CD4-positive, alpha-beta T cell treated with Interleukin-12 subunit alpha and Interleukin-12 subunit beta, for 1 hour (primary cell): ENCODE data around the gene FABP7.
"Not testable (repeated sequence)": the region's sequence is repeated elsewhere in the genome, so short reads cannot be mapped to it uniquely, and the experiment has no call there.

Experiments used
- DNase-seq: peaks from one replicate; pipeline ENCODE4 v3.0.0-alpha.2; 2020

FABP7 gene

DNA sequence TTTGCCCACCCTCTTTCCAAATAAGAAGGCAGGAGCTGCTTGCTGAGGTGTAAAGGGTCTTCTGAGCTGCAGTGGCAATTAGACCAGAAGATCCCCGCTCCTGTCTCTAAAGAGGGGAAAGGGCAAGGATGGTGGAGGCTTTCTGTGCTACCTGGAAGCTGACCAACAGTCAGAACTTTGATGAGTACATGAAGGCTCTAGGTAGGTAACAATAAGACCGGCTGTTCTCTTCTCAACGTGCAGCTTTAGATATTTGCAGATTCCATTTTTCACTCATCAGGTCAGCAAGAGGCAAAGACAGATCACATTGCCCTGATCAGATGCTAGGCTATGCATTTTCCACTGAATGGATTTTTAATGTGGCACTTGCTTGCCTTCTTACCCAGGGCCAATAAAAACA, at the start of gene FABP7:
Gene FABP7 (plus strand): TSS at position 50 of the 400 bp plus-strand sequence. CDS start 79 bp downstream, at position 129.
- no peak for DNase-seq

DNA sequence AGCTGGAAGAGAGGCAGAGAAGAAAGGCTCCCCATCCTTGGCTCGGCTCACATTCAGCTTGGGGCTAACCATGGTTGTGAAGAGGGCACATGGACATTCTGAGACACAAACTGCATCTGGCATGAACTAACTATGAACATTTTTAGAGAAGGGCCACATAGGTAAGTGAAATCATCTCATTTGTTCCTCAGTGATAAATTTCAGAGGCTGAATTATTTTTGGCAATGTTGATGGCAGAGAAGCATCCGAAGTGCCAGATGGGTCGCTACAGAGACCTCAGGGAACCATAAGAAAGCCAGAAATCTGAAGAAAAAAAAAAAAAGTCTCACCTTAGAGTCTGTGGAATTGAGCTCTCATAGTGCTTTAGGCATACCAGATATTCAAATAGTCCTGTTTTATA, 49.2 kb upstream of the FABP7 start:
- no peak for DNase-seq

DNA sequence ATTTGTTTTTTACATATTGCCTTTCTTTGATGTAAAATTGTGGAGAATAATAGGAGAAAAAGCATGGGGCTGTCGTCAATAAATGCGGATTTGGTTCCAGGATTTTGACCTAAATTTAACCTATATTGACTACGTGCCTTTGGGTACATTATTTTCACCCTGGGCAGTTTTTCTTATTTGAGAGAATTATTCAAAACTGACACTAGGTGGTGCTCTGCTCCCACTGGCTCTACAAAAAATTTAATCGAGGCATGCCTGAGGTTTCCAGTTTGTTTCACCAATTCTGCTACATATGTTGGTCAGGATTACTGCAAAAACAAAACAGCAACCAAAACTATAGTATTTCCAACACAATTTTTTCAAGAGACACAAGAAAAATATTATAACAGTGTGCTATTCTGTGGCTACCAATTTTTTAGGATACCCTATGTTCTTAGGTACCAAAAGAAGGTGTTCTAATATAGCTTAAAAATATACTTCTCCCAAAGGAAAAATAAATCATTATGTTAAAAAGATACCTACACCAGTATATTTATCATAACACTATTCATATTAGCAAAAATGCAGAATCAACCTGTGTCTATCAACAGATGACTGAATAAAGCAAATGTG, 48.6 kb upstream of the FABP7 start:
- peak; percentile 23 for DNase-seq

DNA sequence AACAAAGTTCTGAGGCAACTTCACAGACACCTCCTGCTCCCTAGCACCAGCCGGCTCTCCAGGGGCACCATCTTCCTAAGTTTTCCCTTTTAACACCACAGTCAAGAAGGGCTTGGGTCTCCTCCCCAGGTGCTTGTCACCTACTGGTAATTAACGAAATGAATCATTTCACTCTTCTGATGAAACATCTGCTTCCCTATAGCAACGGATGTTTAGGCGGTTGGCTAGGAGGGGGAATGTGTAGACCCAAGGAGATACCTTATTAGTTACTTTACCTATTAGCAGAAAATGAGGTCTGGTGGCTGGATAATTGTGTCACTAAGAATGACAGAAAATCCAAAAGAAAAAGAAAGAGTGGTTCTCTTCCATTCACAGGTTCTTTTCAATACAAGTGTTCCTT, 46.3 kb upstream of the FABP7 start:
- DNase-seq, result no peak

DNA sequence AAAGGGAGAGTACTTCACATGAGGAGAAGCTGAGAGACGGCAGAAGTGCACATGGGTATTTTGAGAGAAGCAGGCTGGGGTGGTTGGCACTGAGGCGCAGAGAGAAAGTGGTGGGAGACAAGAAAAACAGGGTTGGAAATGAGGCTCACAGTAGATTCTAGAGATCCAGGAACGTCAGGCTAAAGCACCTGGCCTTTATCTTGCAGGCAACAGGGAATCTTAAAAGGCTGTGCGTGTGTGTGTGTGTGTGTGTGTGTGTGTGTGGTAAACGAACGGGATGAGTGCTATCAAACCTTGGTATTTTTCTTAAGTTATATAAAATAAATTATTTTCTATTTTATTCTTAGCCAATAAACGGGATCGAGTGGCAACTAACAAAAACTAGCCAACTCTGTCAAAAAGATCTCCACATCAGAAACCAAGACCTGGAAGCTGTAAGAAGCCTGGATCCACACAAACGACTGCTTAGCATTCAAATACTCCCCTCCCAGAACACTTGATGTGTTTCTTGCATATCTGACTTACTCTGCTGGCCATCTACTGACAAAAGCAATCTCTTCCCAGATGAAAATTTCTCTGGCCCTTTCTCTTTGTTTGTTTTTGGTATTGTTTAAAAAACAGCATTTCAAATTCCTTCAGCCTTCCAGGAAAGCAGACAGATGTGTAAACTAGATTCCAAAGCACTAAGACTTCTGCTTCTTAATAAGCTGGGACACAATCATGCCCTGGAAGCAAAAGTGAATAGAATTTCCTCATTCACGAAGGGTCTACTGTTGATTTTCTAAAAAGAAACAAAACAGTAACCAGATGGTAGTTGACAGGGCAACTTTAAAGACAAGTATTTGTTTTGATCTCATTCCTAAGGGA, 44.8 kb upstream of the FABP7 start:
- DNase-seq, result no peak

DNA sequence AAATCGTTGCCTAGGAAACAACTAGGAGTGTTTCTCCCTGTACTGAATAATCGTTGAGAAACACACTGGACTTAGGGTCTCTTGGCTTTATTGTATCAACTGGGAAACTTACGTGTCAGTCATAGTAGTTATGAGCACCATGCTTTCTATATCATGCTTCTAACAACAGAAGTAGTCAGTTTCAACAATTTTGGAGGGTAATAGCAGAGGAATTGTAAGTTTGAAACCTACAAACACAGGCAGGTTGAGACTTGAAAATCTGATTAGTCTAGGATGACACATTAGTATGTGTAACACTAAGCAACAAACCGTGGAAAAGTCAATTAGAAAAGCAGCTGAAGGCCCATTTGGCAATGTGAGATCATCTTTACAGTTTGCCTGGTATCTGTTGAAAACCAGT, 43.9 kb upstream of the FABP7 start:
- no peak for DNase-seq

DNA sequence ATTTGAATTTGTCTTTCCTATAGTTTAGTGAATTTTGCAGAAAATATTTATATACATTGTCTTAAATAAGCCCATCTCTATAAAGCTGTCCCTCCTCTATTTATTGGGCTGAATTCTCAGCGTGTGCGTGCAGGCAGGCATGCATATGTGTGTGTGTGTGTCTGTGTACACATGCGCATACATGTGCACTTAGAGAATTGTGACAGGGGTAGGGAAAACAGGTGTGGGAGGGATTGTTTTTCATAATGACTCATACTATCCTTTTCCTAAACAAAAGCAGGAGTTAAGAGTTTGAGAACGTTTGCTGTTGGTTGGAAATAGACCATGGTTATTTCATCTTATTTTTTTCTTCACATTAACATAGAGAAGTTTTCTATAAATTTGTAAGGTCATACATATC, 43.4 kb upstream of the FABP7 start:
- DNase-seq, result no peak

DNA sequence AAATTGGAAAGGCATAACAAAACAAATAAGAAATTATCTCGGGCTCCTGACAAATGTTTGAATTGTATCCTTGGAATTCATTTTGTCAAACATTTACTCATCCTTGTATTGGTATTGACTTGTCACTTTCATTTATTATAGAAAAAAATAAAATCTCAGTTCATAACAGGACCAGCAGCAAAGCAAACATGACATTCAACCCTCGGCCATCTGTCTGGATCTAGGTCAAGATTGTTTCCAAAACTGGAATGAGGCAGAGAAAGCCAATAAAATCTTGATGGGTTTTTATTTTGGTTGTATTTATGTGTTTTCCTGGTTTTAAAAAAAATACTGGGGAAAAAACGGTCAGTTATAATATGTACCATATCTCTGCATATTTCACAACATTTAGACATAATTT, 42.9 kb upstream of the FABP7 start:
- no peak for DNase-seq

DNA sequence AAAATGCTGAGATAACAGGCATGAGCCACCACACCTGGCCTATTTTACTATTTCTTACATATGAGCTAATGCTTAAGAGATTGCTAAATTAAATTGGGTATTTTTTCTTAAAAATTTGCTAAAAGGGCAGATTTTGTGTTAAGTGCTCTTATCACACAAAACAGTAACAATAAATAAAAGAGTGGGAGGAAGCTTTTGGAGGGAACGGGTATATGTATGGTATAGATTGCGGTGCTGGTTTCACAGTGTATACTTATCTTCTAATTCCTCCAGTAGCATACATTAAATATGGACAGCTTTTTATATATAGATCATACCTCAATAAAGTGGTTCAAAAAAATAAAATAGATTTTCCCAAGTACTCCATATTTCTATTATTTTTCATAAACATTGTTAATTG, 39.4 kb upstream of the FABP7 start:
- DNase-seq, result no peak

DNA sequence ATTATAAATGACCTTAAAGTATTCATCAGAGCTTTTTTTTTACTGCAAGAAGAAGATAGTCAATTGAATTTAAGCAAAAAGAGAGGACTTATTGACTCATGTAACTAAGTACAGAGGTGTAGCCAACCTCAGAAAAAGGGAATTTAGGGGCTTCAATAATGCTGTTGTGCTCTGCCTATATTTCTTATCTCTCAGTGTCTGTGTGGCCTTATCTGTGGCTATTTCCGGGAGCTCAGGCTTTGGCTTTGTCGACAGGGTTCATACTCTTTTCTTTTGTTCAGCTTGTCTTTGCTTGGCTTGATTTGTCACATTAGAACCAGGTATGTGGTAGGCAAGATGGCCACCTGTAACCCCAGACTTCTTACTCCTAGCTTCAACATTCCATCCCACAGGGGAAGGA, 38.6 kb upstream of the FABP7 start:
- DNase-seq, result no peak

DNA sequence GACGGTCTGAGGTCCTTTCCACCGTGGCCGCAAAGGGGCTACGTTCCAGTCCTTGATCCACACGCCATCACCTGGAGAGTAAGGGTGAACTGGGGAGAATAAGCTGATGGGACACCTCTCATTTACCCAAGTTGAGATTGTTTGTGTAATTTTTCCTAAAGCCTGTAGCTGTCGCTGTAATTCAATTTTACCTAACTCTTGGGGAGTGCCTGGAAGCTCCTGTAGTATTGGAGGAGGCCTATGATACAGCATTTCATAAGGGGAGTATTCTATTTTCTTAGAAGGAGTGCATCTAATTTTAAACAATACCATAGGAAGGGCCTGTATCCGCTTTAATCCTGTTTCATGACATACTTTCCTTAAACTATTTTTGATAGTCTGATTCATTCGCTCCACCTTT, 35.3 kb upstream of the FABP7 start:
- DNase-seq, result not testable (repeated sequence)

DNA sequence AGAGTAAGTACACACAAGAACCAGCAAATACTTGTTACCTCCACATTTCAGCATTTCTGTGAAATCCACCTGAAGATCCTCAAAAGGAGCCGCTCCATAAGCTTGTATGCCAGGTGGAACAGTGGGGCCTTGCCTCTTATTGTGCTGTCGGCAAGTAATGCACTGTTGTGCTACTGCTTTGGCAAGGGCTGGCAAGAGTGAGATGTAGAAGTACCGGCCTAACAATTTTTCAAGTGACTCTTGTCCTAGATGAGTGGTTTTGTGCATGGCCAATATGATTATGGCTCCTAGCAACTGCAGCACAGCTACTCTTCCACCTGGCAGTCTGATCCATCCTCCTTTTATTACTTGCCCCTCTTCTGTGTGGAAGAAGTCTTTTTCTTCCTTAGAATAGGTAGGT, 34.7 kb upstream of the FABP7 start:
- DNase-seq, result not testable (repeated sequence)

DNA sequence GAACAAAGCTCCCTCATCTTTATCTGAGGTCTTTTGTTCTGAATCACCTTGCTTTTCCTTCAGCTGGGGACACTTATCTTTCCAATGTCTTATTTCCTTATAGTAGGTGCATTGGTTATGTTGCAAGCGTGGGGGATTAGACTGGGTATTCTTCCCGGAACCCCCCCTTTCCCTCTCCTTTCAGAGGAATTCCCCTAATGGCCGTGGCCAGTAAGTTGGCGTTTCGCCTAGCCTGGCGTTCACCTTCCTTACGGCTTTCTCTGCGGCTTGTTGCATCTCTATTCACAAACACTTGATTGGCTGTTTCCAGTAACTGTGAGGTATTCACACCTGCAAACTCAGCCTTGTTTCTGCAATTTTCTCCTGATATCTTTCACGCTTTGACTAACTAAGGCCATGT, 32.8 kb upstream of the FABP7 start:
- no peak for DNase-seq

DNA sequence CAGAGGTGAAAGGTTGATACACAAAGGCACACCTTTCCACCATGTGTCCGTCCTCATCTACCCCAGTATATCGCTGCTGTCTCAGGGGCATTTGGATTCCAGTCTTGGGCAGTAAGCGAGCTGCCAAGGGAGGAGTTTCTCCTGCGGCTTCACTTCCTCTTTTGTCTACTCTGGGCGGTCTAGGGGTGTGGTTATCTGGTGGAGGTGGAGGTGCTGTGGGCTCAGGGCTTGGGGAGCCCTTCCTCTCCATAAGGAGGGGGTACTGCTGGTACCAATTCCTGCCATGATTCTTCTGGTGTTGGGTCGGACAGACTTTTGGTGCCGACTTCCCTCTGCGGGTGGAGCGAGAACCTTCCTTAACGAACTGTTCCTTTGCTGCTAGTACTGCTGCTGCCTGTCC, 31.9 kb upstream of the FABP7 start:
- no peak for DNase-seq

DNA sequence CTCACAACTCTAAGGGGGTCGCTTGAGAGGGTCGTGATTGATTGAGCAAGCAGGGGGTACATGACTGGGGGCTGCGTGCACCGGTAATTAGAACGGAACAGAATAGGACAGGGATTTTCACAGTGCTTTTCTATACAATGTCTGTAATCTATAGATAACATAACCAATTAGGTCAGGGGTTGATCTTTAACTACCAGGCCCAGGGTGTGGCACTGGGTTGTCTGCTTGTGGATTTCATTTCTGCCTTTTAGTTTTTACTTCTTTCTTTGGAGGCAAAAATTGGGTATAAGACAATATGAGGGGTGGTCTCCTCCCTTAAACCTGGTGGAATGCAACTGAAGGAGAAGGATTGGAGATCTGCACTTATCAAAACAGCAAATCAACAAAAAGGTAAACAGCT, 30.6 kb upstream of the FABP7 start:
- not testable (repeated sequence) for DNase-seq

DNA sequence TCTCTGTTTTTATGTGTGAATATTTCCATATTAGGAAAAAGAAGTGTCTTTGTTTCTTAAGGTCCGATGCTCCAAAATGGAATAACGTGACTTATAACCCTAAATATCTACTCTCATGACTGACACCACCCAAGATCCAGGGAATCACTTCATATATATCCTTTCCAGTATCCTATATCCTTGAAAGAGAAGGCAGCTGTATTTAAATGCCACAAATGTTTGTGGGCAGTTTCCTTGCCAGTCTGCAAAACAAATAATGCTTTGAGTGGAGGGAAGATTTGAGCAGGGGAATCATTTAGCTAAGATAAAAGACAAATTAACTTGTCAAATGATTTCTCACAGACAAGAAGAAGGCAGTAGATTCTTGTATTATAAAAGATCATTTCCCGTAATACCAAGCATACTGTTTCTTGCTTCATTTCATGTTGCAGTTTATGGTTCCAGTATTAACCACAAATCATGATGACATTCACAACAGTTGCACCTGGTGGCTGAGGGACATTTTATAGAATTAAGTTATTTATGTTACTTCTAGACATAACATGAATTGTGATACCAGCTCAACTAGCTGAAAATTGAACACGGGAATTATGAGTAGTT, 30.0 kb upstream of the FABP7 start:
- no peak for DNase-seq

DNA sequence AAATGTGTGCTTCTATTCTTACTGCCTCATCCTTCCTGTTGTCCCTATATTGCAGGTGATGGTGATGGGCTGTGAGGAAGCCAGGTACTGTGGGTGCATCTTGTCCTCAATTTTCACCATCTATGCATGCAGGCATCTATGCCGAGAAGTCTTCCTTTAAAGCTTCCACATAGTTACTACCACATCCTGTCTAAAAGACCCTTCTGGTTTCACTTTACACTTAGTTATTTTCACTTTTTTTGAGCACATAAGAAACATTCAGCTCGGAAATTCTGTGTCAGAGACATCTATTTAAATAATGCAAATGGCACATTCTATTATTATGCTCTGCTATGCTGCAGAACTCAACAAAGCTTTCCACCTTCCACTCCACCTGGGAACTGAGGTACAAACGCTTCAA, 28.2 kb upstream of the FABP7 start:
- DNase-seq, result peak; percentile 3

DNA sequence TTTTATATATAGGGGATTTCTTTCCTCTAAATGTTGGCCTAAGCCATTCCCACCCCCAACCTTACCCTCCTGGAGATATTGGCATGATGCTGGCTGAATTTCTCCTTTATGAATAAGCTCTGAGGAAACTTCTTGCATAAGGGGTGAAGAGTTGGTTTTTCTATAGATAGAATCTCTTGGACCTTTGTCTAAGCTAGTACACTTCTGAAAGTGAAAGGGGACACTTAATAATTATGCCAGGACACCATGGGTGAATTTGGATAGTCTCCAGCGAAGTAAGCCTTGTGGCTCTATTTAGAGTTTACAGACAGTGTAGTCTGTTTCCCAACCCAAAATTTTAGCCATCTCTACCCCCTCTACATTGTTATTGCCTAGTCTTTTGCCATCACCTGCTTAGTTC, 27.1 kb upstream of the FABP7 start:
- DNase-seq, result no peak

DNA sequence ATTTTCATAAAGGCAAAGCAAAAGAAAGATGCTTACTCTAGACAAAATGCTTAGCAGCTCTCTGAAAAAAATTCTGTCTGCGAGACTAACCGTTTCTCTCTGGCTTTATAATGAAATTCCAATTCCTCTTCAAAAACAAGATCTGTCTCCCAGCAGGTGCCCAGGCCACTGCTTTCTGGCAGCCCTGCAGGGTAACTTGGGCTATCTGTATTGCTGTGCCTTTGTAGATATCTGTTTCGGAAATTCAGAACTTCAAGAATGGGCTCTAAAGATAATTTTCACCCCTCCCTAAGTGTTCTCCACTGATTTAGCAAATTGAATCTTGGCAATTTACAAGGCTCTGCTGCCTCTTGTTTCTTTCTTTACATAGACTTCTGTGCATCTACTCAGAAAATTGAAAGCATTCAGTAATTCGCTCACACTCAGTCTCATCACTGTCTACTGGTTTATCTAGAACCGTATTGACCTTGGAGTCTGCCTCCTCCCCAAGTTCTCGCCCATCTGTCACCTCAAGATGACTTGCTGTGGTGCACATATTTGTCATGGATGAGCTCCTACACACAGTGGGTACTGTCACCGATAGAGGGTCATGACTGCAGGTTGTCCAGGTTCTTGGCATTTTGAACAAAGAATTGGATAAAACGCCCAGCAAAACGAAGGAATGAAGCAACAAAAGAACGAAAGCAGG, 26.4 kb upstream of the FABP7 start:
- DNase-seq, result no peak

DNA sequence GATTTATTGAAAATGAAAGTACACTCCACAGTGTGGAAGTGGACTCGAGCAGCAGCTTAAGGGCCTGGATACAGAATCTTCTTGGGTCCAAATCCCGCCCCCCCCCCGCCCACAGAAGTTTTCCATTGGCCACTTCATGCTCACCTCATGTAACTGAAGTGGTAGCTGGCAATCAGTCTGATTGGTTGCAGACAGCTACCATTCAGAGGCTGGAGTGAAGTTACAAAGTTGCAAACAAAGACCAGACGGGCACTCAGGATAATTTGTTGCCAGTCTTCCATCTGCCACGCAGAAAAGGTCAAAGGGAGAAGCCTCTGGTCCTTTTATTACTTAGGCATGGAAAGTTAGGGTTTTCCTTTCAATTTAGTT, 25.8 kb upstream of the FABP7 start:
- DNase-seq, result no peak

DNA sequence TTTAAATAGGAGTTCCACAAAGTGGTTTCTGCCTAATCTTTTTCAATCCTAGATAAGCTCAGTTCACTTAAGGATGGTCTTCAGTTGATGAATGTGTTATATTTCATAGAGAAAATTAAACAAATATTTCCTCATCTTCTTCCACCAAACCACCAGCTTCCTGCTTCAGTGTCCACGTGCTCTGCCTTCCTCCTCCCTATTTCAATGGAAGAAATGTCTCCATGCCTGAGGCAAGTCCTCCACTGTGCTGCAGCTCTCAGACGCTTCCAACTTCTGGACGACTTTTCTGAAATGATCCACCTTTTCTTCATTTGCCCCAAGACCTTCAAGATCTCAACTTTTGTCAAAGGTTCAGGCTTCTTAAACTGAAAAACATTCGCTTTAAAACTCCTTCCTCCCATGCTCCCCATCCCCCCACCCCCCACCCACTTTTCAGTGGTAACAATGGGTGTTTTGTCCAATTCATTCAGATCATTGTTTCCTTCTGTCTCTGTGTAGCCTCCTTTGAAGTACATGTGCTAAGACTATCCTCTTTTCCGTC, 25.3 kb upstream of the FABP7 start:
- DNase-seq, result no peak

DNA sequence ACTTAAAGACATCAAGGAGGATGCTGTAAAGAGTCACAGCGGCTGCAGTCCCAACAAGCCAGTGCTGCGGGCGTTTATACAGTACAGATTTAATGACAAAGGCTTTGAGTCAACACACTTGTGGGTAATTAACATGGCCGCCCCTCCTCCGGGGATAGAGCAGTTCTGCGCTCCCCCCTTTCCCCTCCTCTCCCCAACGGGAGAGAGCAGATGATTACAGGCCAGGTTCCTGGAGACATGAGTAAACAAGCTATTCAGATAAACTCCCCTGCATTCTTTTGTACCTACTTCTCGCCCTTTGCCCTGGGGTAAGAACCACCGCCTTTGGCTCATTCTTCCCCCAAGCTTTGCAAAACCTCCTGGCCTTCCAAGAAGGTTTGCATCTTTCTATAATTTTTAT, 23.6 kb upstream of the FABP7 start:
- DNase-seq, result no peak

DNA sequence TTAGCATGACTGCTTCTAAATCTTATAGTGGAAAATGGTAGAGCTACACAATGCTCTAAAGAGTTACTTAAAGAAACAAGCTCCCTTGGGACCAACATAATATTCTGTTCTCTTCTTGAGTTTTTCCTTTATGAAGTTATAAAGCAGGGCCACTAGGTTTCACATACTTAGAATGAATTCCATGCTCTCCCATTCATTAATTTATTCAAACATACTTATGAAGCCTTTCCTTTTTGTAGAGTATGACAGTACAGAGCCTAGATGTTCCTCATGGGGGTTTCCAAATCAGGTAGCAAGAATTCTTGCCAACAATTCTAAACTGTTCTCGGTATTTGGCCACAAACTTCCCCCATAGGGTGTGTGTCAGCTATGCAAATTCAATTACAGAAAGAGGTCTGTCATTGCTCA, 20.6 kb upstream of the FABP7 start:
- DNase-seq, result no peak
